Pons (tissue), 1 donor: Measurements from ENCODE around the gene MERTK.
"Not testable (repeated sequence)": the region's sequence is repeated elsewhere in the genome, so short reads cannot be mapped to it uniquely, and the experiment has no call there.

Source experiments
- DNase-seq: peaks from one replicate; pipeline ENCODE4 v3.0.0-alpha.2; 2016; ENCODE audit warnings: low spot score

Gene MERTK

GRCh38 chr2:111897924-111898702 is at the start of gene MERTK:
TSS of gene MERTK (plus strand) at chr2:111898607. CDS start at chr2:111898736, 129 bp downstream.
- peak; percentile 63 for DNase-seq

- DNase-seq: peak; percentile 14
Measured at GRCh38 chr2:111850646-111851045, 47.8 kb upstream of the MERTK start.

- not testable (repeated sequence) for DNase-seq
Measured at GRCh38 chr2:111852544-111852943, 45.9 kb upstream of the MERTK start.

- DNase-seq: not testable (repeated sequence)
Measured at GRCh38 chr2:111860005-111860404, 38.4 kb upstream of the MERTK start.

- DNase-seq: not testable (repeated sequence)
Measured at GRCh38 chr2:111865124-111865523, 33.3 kb upstream of the MERTK start.

GRCh38 chr2:111872806-111873205 is 25.6 kb upstream of the MERTK start:
- not testable (repeated sequence) for DNase-seq

GRCh38 chr2:111883661-111884591 is 14.5 kb upstream of the MERTK start, which contains the start of gene ANAPC1:
TSS of gene ANAPC1 (minus strand) at chr2:111884193. CDS start at chr2:111880825, 3,368 bp downstream.
- DNase-seq: peak; percentile 79

- no peak for DNase-seq
Measured at GRCh38 chr2:111884592-111884964, 13.8 kb upstream of the MERTK start.

- DNase-seq: no peak
Measured at GRCh38 chr2:111896024-111896423, 2.4 kb upstream of the MERTK start.

- no peak for DNase-seq
Measured at GRCh38 chr2:111896576-111896975, 1.8 kb upstream of the MERTK start.

- no peak for DNase-seq
Measured at GRCh38 chr2:111897630-111897923, 830 bp upstream of the MERTK start.

- no peak for DNase-seq
Measured at GRCh38 chr2:111898703-111899514, 502 bp downstream of the MERTK start.

- peak; percentile 42 for DNase-seq
Measured at GRCh38 chr2:111900859-111901258, 2.5 kb downstream of the MERTK start.

GRCh38 chr2:111903516-111903915 is 5.1 kb downstream of the MERTK start:
- no peak for DNase-seq

GRCh38 chr2:111903930-111904439 is 5.6 kb downstream of the MERTK start:
- DNase-seq: no peak

GRCh38 chr2:111904726-111905474 is 6.5 kb downstream of the MERTK start:
- no peak for DNase-seq

- not testable (repeated sequence) for DNase-seq
Measured at GRCh38 chr2:111905475-111905869, 7.1 kb downstream of the MERTK start.

GRCh38 chr2:111905990-111906735 is 7.8 kb downstream of the MERTK start:
- peak; percentile 73 for DNase-seq

- no peak for DNase-seq
Measured at GRCh38 chr2:111908578-111908977, 10.2 kb downstream of the MERTK start.

GRCh38 chr2:111909079-111909478 is 10.7 kb downstream of the MERTK start:
- no peak for DNase-seq
